ENCODE data around the gene RPS6KC1. TPM values are rescaled to one million over a fixed set of nuclear protein-coding genes. Genes with fewer than 3 reads are reported as not detected.
A peak's percentile ranks its signal among the peaks of the same experiment; 100 is the strongest.

The RPS6KC1 gene
- total and polyA plus RNA-seq, 9 of the 15 experiments (the other 6 are each of a cell fraction or from before 2014, with no cell fraction given) = 4.3 to 34.6 (median 20.9) TPM

- TF ChIP-seq BRF2 (IDR thresholded peaks at IDR 0.05; ENCODE audit: borderline replicate concordance, insufficient read depth, insufficient read length) (no peak), HMGN3 (IDR thresholded peaks at IDR 0.05; ENCODE audit: borderline replicate concordance, extremely low read depth, insufficient read length, low read depth, low read length) (no peak), PHF20 (IDR thresholded peaks at IDR 0.05; ENCODE audit: partially characterized antibody) (no peak), U2AF2 (optimal IDR thresholded peaks at IDR 0.05; ENCODE audit: low read depth, low read length) (no peak), ZNF512 (tag; IDR thresholded peaks at IDR 0.05) (no peak), ZNF263 (CRISPR knock-in tag; IDR thresholded peaks at IDR 0.05; ENCODE audit: borderline replicate concordance) (no peak), RBM15 (IDR thresholded peaks at IDR 0.05; ENCODE audit: insufficient read depth, low read length) (no peak), TRIM24 (IDR thresholded peaks at IDR 0.05) (no peak), POLR3A (IDR thresholded peaks at IDR 0.05; ENCODE audit: borderline replicate concordance, extremely low read depth, insufficient read depth, insufficient read length) (no peak), DNMT1 (IDR thresholded peaks at IDR 0.05) (no peak), MECOM (CRISPR knock-in tag; IDR thresholded peaks at IDR 0.05) (0 out of 2 replicates have a peak, but pooled peaks have one; percentile 32), PTRF (tag; IDR thresholded peaks at IDR 0.05) (no peak), CEBPG (CRISPR knock-in tag; IDR thresholded peaks at IDR 0.05) (no peak), CEBPG (tag; conservative IDR thresholded peaks at IDR 0.05 in 1 of 2, IDR thresholded peaks at IDR 0.05 in 1 of 2) (no peak), FOSL1 (tag; conservative IDR thresholded peaks at IDR 0.05) (no peak), EP300 (IDR thresholded peaks at IDR 0.05; ENCODE audit: low read length) (peak; percentile 73), HMG20B (CRISPR knock-in tag; IDR thresholded peaks at IDR 0.05) (no peak), KLF6 (CRISPR knock-in tag; IDR thresholded peaks at IDR 0.05; ENCODE audit: borderline replicate concordance) (no peak), MTA2 (IDR thresholded peaks at IDR 0.05; ENCODE audit: low read depth) (peak; percentile 66; the same call in 1 of the 2 replicates), PKNOX1 (IDR thresholded peaks at IDR 0.05) (peak; percentile 56; the same call in 1 of the 2 replicates), SETDB1 (IDR thresholded peaks at IDR 0.05; ENCODE audit: low read length) (no peak), ZNF79 (CRISPR knock-in tag; IDR thresholded peaks at IDR 0.05; ENCODE audit: low read depth) (no peak), MAFF (IDR thresholded peaks at IDR 0.05; ENCODE audit: low read length) (no peak), ZBTB17 (CRISPR knock-in tag; IDR thresholded peaks at IDR 0.05) (no peak), SIRT6 (IDR thresholded peaks at IDR 0.05; ENCODE audit: low read depth, low read length) (no peak), IFI16 (CRISPR knock-in tag; IDR thresholded peaks at IDR 0.05) (no peak), ZFX (CRISPR knock-in tag; IDR thresholded peaks at IDR 0.05) (no peak), ZNF41 (CRISPR knock-in tag; conservative IDR thresholded peaks at IDR 0.05) (no peak)
These were observed 209.5 kb downstream of the RPS6KC1 start (continued) for GRCh38 chr1:213260311-213261075.

Data from K562 (cell line).